ENCODE results near the gene SLC29A3. TPM values are rescaled to one million over a fixed set of nuclear protein-coding genes. Genes with fewer than 3 reads are reported as not detected.
A peak's percentile ranks its signal among the peaks of the same experiment; 100 is the strongest.

Gene SLC29A3
- polyA plus RNA-seq, 3 donors = 9.7 to 28.4 (median 16.6) TPM

DNA sequence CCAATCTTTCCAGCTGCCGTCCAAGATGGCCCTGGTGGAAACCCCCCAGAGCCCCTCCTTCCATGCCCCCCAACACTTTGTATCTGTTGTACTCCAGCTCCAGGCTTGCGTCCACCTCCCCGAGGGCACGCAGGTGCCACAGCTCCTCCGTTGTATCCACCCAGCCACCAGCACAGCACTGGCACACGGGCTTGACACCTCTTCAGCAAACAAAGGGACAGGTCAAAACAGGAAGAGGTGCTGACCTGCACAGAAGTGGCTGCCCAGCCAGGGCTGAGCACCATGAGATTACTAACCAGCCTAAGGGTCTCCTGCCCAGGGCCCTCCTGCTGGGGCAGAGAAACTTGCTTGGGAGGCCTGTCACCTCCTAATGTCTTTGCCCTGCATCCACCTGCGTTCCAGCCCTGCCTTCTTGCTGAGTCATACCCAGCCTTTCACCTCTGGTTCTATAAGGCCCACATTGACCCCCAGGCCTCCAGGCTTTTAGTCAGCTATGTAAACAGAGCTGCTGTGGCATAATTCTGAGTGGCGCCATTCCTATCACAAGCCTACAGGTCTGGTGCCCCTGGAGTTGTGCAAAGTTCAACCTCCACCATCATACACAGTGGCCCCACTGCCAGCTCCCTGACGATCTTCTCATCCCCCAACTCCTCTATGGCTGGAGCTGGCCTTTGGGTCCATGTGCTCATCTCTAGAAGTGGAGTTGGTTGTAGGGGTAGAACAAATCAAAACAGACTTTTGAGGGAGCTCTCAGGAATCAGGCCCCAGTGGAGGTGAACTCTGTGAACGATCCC lies 20.9 kb downstream of the SLC29A3 start:
- H3K36me3 ChIP-seq (replicated peaks in 1 of 2; ENCODE audit: control insufficient read depth in 1 of 2, insufficient read depth in 2 of 2, low read length in 2 of 2) = peaks cover 33 to 77% of the 10 kb centered on the region in 2 donors
- no peak overlapping the region for H3K4me2 ChIP-seq (replicated peaks; ENCODE audit: extremely low read depth, low read length, poor library complexity, severe bottlenecking)
- no peak overlapping the region for H3K4me3 ChIP-seq (replicated peaks in 1 of 3; ENCODE audit: low read depth in 2 of 3, low read length in 3 of 3)
- H2AFZ ChIP-seq (ENCODE audit: insufficient read depth, low read depth, low read length, poor library complexity, severe bottlenecking) = no peak overlapping the region
- no peak for DNase-seq
- Mint-ChIP-seq H3K9me3 (peaks cover 0 to 2% (median 0%) of the 10 kb centered on the region in 7 donors), H3K4me3 (no peak overlapping the region), H3K27ac (peak overlapping the region in 2 of 7 donors; percentile 22 to 37), H3K4me1 (peaks cover 37% of the 10 kb centered on the region), H3K36me3 (peaks cover 65 to 78% of the 10 kb centered on the region in 2 donors), H3K27me3 (ENCODE audit: low read depth in 3 of 3) (peaks cover 0 to 4% (median 2%) of the 10 kb centered on the region in 3 donors)
- H3K27me3 ChIP-seq (ENCODE audit: control insufficient read depth in 2 of 2, insufficient read depth in 2 of 2, low read length in 2 of 2) = no peaks in the 10 kb centered on the region
- peaks cover 16% of the 10 kb centered on the region for H3K79me2 ChIP-seq (ENCODE audit: insufficient read depth, low read length)
- no peak overlapping the region for H3K27ac ChIP-seq (ENCODE audit: low read depth in 1 of 2, low read length in 2 of 2)
- intact Hi-C loops (cut with micrococcal nuclease) = no loop called here
- no peaks in the 10 kb centered on the region for H3K9me3 ChIP-seq (replicated peaks in 1 of 2; ENCODE audit: control insufficient read depth in 1 of 2, insufficient read depth in 1 of 2, low read length in 2 of 2)
- H3K9ac ChIP-seq (ENCODE audit: insufficient read depth, low read length, poor library complexity, severe bottlenecking) = no peak overlapping the region
- H3K4me1 ChIP-seq (ENCODE audit: control insufficient read depth in 1 of 2, insufficient read depth in 2 of 2, low read length in 2 of 2) = peaks cover 32 to 35% of the 10 kb centered on the region in 2 donors
- 98% methylated on average over 8 of the region's 10 CpGs for WGBS (ENCODE audit: insufficient coverage)
- H4K20me1 ChIP-seq (ENCODE audit: insufficient read depth, low read length) = peaks cover 34% of the 10 kb centered on the region
- TF ChIP-seq, protein P1, sequence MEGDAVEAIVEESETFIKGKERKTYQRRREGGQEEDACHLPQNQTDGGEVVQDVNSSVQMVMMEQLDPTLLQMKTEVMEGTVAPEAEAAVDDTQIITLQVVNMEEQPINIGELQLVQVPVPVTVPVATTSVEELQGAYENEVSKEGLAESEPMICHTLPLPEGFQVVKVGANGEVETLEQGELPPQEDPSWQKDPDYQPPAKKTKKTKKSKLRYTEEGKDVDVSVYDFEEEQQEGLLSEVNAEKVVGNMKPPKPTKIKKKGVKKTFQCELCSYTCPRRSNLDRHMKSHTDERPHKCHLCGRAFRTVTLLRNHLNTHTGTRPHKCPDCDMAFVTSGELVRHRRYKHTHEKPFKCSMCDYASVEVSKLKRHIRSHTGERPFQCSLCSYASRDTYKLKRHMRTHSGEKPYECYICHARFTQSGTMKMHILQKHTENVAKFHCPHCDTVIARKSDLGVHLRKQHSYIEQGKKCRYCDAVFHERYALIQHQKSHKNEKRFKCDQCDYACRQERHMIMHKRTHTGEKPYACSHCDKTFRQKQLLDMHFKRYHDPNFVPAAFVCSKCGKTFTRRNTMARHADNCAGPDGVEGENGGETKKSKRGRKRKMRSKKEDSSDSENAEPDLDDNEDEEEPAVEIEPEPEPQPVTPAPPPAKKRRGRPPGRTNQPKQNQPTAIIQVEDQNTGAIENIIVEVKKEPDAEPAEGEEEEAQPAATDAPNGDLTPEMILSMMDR (IDR thresholded peaks at IDR 0.05) = no peak

DNA sequence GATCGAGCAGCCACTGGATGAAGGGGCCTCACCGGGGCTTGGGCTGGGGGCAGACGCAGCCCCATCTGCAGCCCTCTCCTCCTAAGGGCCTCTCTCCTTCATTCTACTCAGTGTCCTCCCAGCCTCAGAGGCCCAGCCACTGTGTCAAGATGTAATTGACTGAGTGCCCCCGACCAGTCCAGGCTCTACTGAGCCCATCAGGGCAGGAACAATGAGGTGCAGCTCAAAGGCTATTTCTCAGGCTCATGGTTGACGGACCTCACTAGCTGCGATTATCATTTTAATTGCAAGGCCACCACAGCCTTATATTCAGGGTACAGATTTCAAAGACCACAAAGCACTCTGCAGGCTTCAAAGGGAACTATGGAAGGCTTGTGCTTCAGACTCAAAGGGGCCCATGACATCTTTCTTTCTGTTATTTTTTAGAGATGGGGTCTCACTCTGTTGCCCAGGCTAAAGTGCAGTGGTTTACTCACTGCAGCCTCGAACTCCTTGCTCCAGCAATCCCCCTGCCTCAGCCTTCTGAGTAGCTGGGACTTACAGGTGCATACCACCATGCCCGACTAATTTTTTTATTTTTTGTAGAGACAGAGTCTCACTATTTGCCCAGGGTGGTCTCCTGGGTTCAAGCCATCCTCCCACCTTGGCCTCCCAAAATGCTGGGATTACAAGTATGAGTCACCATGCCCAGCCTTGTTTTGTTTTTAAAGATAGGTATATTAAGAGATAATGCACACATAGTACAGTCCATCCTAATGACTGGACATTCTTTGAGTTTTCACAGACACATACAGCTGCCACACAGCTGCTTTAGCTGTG lies 23.7 kb downstream of the SLC29A3 start:
- peaks cover 2% of the 10 kb centered on the region for H3K79me2 ChIP-seq (ENCODE audit: insufficient read depth, low read length)
- no peak overlapping the region for H2AFZ ChIP-seq (ENCODE audit: insufficient read depth, low read depth, low read length, poor library complexity, severe bottlenecking)
- peaks cover 29 to 32% of the 10 kb centered on the region in 2 donors for H3K4me1 ChIP-seq (ENCODE audit: control insufficient read depth in 1 of 2, insufficient read depth in 2 of 2, low read length in 2 of 2)
- H3K9ac ChIP-seq (ENCODE audit: insufficient read depth, low read length, poor library complexity, severe bottlenecking) = no peak overlapping the region
- Mint-ChIP-seq H3K27ac (peak overlapping the region in 6 of 7 donors; percentile 5 to 83 (median 66)), H3K4me3 (no peak overlapping the region), H3K4me1 (peaks cover 31% of the 10 kb centered on the region), H3K9me3 (peaks cover 0 to 2% (median 0%) of the 10 kb centered on the region in 7 donors), H3K27me3 (ENCODE audit: low read depth in 3 of 3) (peaks cover 0 to 2% (median 0%) of the 10 kb centered on the region in 3 donors), H3K36me3 (peaks cover 58 to 73% of the 10 kb centered on the region in 2 donors)
- WGBS (ENCODE audit: insufficient coverage) = 98% methylated on average over 6 of the region's 8 CpGs
- H3K27me3 ChIP-seq (ENCODE audit: control insufficient read depth in 2 of 2, insufficient read depth in 2 of 2, low read length in 2 of 2) = no peaks in the 10 kb centered on the region
- TF ChIP-seq, protein P1 (IDR thresholded peaks at IDR 0.05) = no peak
- no peaks in the 10 kb centered on the region for H3K9me3 ChIP-seq (replicated peaks in 1 of 2; ENCODE audit: control insufficient read depth in 1 of 2, insufficient read depth in 1 of 2, low read length in 2 of 2)
- peak overlapping the region; percentile 49 to 51 for H3K27ac ChIP-seq (ENCODE audit: low read depth in 1 of 2, low read length in 2 of 2)
- H4K20me1 ChIP-seq (ENCODE audit: insufficient read depth, low read length) = peaks cover 12% of the 10 kb centered on the region
- no peak overlapping the region for H3K4me3 ChIP-seq (replicated peaks in 1 of 3; ENCODE audit: low read depth in 2 of 3, low read length in 3 of 3)
- peak overlapping the region; percentile 18 for H3K4me2 ChIP-seq (replicated peaks; ENCODE audit: extremely low read depth, low read length, poor library complexity, severe bottlenecking)
- H3K36me3 ChIP-seq (replicated peaks in 1 of 2; ENCODE audit: control insufficient read depth in 1 of 2, insufficient read depth in 2 of 2, low read length in 2 of 2) = peaks cover 46 to 74% of the 10 kb centered on the region in 2 donors
- no peak for DNase-seq
- intact Hi-C loops (cut with micrococcal nuclease) = no loop called here

Measured in CD14-positive monocyte (primary cell).